ENCODE measurements around the gene CPO.
"Not testable (repeated sequence)": the region's sequence is repeated elsewhere in the genome, so short reads cannot be mapped to it uniquely, and the experiment has no call there.

CPO gene, protein sequence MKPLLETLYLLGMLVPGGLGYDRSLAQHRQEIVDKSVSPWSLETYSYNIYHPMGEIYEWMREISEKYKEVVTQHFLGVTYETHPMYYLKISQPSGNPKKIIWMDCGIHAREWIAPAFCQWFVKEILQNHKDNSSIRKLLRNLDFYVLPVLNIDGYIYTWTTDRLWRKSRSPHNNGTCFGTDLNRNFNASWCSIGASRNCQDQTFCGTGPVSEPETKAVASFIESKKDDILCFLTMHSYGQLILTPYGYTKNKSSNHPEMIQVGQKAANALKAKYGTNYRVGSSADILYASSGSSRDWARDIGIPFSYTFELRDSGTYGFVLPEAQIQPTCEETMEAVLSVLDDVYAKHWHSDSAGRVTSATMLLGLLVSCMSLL

DNA sequence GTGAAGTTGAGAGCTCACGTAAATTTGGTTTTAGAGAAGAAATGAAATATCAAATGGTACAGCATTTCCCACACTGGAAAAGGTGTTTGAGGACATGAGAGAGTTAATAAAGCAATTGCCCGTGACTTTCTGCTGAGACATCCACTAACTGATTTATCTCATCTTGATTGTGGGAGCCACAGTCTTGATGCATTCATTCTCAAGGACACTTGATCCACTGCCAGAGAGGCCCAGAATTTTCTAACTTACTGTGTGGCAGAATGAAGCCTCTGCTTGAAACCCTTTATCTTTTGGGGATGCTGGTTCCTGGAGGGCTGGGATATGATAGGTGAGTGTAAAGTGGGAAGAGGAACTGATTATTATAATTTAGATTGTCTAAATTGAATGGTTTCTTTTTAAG, at the start of gene CPO:
Gene CPO, plus strand, starts transcription at position 179 of the 400 bp plus-strand sequence. Its CDS starts 82 bp downstream, at position 261.
- DNase-seq: no peak

DNA sequence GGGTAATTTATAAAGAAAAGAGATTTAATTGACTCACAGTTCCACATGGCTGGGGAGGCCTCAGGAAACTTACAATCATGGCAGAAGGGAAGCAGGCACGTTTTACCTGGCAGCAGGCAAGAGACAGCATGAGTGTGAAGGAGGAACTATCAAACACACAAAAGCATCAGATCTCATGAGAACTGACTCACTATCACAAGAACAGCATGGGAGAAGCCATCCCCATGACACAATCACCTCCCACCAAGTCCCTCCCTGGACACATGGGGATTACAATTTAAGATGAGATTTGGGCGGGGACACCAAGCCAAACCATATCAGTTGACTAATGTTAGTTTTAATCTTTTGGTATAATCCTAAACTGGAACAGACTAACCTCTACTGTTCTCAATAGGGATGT, 49.1 kb upstream of the CPO start:
- no peak for DNase-seq

DNA sequence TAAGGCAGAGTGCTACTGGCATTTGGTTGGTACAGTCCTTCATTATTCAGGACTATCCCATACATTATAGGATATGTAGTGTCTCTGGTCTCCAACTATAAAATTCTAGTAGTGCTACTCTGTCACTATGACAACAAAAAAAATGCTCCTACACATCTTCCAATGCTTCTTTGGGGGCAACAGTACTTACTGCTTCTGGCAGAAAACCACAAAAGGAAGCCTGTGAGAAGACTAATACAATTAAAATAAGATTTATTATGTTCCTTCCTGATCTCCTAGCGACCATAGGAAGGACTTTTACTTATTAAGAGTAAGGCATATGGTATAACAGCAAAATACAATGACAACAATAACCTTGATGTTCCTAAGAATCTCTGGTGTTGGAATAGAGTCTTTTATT, 48.4 kb upstream of the CPO start:
- DNase-seq: no peak

DNA sequence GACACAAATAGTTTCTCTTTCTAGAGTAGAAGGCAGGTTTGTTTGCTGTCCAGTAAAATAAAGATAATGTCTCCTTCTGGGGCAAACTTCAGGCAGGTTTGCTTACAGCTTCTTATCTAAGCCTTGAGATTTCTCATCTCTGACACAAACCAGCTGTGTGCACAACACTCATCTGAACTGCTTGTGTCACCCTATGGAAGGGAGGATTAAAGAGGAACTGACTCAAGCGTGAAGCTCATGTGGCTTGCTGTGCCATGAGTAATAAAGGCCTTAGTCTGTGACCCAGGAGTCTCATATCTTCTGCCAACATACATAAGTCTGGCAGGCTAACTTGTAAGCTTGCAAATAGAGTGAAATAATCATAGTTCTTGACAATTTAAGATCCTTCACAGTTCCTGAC, 24.2 kb upstream of the CPO start:
- peak; percentile 74 for DNase-seq

DNA sequence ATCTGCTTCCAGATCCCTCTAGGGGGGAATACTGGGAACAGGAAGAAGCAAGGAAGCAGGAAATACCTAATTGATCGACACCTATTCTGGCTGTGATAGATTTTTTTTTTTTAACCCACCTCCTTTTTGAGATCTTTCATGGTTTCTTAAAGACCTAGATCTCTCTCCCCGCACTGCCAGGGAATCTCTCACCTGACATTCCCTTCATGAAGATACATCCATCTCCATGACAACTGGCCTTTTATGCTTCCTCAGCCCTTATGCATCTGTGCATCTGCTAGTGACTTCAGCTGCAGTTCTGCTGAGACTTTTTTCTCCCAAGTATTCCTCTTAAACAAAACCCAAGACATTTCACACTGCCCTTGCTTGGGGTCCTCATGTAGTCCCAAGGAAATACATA, 21.1 kb upstream of the CPO start:
- DNase-seq: no peak

DNA sequence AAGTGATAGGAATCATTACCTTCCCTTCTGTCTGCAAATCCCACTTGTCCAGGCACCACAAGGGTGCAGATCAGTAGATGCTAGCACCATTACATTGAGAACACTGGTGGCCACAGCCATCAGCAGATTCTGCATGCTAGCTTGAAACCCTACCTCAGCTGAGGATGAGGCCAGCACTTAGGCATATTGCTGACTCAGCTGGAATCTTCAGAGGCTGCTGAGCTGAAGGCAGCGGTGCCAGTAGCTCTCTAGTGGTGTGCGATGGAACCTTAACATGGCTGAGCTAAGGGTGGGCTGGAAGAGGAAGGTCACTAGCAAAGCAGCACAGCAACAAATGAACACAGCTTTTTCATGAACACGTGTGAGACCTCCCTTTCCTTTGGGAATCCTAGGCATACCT, 19.0 kb upstream of the CPO start:
- peak; percentile 4 for DNase-seq

DNA sequence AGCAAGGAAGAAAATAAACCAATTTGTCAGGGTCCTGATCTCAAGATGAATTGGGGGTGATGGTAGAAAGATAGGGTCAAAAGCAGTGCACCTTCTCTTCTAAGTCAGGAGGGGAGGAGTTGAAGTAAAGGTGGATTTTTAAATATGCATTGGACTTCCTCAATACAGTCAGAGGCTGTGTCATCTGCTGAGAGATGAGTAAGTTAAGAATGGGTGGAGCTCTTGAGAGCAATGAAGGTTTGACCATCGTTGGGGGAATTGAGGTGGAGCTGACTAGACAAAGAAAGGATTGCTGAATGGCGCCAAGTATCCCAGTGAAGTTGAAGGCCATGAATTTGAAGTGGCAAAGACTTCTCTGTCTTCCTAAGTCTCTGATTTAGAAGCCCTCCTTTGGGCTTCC, 18.4 kb upstream of the CPO start:
- peak; percentile 36 for DNase-seq

DNA sequence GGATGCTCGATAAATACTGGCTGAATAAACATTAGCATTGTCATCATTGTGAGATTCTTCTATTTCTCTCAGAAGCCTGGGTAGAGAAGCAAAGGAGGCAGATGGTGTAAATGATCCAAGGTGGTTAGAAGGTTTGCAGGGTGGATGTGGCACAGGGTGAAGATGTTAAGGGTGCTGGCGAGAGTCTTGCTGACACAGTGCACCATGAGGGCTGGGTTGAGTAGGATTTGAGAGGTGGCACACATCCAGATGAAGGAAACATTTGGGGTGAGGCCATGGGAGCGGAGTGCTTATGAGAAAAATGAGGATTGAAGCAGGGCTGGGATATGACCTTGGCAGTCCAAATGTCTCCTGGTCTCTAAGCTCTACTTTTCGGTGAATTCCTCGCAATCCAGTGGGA, 17.8 kb upstream of the CPO start:
- no peak for DNase-seq

DNA sequence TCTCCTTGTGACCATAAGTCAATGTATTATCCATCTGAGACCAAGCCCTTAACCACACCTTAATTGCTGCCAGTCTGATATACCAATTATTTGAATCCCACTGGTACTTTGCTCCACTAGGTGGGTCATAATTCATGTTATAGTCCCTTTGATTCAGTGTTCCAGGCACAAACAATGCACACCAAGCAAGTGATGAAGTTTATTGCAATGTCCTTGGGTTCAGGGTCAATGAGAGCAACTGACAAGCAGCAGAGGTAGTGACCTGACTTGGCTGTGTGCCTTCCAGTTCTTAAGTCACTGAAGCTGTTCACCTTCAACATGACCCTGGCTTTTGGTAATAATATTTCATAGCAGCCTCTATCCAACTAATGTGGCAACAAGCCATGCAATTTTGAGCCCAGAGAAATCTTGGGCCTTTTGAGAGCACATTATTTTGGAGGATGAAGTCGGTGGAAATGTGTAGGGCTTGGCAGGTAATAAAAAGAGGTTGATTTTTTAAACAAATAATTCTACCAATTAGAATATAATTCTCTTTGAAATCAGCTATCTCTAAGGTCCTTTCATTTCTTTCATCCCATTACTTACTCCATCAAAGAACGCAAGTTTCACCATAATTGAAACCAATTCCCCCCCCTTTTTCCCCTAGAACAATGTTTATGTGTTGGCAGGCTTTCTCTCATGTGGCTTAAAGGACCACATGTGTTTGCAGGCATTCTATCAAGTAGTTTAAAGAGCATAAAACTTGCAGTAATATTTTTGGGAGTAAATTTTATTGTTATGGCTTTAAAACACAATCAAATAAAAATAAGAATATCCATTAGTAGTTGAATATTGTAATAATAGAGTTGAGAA, 3.1 kb upstream of the CPO start:
- DNase-seq: no peak

DNA sequence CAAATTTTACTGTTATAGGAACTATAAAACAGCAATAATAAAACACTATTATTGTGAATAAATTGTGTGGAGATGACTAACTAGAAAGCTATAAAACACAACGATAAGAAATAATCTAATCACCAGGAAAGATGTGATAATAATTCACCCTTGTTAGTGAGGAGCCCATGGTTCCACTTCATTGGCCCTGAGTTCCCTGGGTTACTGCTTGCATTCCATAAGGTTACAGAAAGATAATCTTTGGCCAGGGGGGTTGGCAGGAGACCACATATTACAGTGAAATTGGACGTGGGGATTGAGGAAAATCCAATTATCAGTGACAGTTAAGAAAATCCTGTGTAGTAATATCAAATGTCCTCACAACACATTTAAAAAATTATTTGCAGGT, 2.5 kb upstream of the CPO start:
- DNase-seq: no peak

DNA sequence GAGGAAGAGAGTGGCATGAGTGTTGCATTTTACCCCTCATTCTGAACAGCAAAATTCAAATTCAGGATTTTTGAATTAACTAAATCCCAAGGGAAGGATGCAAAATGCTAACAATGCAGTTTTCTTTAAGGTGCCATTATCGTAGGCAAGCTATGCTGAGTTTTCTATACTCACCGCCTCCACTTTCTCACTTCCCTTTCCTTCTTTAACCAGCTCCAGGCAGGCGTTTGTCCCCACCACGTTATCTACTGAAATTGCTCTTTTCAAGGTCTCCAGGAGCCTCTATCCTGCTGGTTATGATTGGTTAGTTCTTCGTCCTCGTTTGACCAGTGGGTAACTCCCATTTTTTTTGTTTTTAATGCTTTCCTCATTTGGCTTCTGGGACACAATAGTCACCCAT, 1.8 kb upstream of the CPO start:
- DNase-seq: no peak

DNA sequence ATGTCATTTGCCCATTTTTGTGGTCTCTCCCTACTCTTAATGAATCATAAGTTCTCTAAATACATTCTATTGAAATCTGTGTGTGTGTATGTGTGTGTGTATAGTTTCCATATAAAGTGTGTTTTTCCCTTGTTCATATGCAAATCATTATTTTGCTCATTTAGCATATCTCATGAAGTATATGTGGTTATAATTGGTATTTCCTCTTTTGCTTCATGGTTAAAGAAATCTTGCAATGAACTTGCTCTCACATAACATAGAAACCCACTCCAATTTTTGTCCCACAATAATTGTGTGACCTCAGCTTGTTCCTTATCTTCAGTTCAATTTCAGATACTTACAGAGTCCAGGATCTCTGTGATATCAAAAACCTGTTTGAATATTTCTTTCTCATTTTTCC, 1.2 kb downstream of the CPO start:
- no peak for DNase-seq

DNA sequence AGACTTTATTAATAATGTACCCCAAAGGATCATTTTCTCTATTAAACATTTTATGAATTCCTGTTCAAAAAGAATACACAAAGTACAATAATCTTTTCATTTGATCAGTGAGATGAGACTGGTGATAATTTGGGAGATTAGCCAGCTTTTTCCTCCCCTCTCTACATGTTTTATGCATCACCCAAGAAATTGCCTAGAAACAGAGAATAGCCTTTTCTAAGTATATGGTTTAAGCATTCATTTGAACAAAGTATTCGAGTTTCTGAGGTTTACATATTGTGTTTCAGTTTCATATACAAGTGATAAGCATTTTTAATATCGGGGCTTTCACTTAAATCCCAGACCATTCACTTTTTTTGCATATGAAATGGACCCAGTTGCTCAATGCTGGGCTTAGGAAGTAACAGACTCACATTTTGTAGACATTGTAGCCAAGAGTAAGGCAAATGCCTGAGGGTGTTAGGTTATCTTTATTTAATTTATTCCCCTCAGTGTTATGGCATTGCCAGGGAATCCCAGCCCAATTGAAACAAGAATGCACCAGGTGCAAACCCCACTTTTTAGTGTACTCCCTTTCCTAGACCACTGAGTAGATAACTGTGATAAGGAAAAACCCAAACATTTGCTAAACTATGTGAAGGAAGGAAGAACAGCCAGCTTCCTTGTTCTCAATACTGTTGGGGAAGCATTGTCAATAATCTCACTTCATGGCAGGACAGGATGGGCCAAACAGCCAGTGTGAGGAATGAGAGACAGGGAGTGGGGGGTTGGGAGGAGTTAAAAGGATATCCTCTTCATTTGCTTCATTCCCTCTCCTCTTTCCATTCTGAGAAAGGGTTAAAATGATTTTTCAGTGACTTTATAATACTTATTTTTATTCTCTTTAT, 3.5 kb downstream of the CPO start:
- no peak for DNase-seq

DNA sequence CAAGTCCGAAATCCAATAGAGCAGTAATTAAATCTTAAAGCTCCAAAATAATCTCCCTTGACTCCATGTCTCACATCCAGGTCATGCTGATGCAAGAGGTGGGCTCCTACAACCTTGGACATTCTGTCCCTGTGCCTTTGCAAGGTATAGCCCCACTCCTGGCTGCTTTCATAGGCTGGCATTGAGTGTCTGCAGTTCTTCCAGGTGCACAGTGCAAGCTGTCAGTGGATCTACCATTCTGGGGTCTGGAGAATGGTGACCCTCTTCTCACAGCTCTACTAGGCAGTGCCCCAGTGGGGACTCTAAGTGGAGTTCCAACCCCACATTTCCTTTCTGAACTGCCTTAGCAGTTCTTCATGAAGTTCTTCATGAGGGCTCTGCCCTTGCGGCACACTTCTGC, 14.1 kb downstream of the CPO start:
- DNase-seq: not testable (repeated sequence)

DNA sequence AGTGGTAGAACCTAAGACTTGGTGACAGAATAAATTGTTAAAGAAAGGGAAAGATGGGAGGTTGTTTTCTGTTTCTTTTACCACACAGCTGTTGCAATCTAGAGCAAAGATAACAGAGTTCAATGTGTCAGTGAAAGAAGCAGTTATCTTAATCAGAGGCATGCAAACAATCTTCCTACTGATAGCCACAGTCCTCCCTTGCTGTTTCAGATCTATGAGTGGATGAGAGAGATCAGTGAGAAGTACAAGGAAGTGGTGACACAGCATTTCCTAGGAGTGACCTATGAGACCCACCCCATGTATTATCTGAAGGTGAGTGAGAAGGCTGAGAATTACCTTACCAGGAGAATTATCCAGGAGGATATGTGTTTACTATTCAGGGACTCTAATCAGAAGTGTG, 15.9 kb downstream of the CPO start:
- peak; percentile 21 for DNase-seq

DNA sequence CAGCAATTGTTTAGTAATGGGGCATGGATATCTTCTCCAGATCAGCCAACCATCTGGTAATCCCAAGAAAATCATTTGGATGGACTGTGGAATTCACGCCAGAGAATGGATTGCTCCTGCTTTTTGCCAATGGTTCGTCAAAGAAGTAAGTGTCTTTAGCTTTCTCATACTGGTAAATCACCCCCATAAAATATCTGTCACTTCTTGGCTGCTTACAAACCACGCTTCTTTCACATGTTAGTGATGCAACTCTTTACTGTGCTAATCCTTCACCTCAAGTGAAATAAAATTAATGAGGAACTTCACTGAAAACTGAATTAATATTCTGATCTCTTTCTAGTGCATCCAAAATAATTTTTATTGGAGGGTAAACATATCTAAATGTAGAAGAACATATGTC, 18.9 kb downstream of the CPO start:
- no peak for DNase-seq

DNA sequence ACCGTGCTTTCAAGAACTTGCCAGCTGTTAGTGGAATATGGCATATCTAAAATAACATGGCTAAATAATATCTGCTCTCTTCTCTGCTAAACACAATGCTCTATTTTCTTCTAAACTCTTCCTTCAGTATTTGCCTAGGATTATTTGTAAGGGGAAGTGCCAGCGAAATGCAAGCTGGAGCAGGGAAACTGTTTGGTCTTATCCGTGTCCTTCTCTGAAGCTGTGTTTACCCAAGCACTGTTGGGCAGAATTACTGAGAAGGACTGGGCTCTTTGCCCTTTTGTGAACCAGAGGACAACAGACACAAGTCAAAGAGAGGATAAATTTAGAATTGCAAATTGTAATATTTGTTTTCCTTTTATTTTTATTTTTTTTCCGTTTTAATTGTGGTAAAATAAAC, 23.6 kb downstream of the CPO start:
- DNase-seq: peak; percentile 30

DNA sequence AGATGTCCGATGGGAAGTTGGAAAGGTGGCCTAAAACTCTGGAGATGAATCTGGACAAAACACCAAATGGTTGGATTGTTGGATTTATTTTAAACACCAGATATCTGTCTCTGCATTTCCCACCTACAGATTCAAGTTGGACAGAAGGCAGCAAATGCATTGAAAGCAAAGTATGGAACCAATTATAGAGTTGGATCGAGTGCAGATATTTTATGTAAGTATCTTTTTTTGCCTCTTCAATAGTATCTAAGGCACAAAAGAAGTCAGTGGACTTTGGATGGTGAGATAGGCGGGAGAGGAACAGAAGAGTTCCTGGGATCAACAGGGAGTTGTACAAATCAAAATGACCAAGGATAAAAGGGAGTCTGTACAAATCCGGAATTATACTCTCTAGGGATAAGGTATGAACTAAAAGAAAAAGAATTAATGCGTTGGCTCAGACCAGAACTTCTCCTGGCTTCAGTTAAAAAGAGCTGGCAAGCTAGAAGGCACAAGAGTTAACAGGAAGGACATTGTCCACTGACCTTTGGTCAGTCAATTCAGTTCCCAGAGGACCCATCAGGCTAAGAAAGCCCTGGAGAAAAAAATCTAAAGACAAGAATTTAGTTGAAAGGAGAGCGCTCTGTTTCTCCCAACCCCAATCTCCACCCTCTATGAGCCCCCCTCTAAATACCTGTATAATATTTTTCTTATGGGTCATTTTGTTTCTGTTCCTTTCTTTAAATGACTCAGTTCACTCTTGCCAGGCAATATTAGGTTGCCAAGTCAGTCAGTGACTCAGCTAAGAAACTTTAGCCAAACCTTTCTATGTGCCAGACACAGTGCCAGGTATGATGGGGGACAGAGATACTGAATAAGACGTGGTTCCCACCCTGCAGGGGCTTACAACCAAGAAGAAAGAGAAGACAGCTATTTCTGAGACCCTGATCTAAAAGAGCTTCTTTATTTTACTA, 29.1 kb downstream of the CPO start:
- DNase-seq: no peak

DNA sequence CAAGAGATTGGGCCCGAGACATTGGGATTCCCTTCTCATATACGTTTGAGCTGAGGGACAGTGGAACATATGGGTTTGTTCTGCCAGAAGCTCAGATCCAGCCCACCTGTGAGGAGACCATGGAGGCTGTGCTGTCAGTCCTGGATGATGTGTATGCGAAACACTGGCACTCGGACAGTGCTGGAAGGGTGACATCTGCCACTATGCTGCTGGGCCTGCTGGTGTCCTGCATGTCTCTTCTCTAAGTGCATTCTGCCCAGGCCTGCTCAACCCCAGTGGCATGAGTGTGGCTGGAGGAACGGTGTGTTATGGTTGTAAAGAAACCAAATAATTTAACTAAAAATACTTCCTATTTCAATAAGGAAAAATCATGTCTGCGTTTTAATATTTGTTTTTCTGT, 29.9 kb downstream of the CPO start:
- DNase-seq: no peak

DNA sequence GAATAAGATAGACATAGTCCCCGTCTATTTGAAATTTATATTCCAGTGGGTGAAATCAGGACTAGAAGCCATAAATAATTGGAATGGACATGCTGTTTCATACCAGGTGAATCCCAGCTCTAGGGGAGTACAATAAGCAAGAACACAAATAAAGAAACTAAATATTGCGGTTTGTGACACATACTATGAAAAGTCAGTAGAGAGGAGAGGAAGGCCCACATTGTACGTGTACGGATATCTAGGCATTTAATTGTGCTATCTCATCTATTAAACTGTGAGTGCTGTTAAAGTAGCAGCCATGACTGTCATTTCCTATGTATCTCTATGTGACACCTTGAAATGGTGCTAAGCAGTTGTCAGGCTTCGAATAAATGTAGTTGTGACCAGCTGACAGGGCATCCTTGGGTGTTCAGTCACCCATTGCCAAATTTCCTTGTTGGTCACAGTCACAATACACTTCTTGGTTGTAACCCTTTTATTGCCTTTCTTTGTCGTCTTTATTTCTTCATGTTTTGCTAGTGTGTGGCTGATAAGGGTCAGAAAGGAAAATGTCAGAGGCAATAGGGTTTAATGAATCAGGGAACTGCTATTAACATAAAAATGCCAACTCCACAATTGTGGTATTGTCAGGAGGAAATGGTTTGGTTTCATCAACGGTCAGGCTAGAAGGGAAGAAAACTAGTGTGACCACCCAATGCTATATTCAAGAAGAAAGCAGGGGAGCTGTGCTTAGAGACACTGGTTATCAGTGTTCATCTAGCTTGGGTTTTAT, 31.5 kb downstream of the CPO start:
- DNase-seq: no peak

DNA sequence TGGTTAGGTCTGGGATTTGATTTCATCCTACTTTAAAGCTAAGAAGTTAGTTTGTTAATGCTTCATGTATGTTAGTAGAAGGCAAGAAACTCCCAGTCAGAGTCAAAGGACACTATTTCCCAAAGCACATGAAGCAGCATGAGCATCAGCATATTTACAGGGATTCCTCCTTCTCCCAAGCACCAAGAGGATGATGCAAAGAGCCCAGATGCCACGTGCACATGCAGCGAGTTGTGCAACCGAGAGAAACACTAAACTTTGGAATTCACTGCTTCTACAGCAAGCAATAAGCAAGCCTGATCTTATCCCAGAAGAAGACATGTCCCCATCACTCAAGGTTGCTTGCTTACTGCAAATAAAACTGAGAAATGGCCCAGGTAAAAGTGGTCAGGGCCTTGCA, 32.5 kb downstream of the CPO start:
- DNase-seq: no peak

All from DMS53 (cell line).